Left kidney (tissue), 2 donors: ENCODE measurements around the gene CRELD2. TPM values are rescaled to one million over a fixed set of nuclear protein-coding genes. Genes with fewer than 3 reads are reported as not detected.
A peak's percentile ranks its signal among the peaks of the same experiment; 100 is the strongest.

Experiments
- DNase-seq: peaks from one replicate; pipeline ENCODE4 v3.0.0-alpha.2; 2013
- polyA plus RNA-seq: library from polyadenylated mRNA; unstranded; fragments of 120-200 nt; gene quantifications from one replicate; pipeline ENCODE4 v1.2.1, GENCODE V29; 2013; ENCODE audit not compliant: insufficient read length

Gene CRELD2
- polyA plus RNA-seq, 1 donor: 24.9 TPM

DNA sequence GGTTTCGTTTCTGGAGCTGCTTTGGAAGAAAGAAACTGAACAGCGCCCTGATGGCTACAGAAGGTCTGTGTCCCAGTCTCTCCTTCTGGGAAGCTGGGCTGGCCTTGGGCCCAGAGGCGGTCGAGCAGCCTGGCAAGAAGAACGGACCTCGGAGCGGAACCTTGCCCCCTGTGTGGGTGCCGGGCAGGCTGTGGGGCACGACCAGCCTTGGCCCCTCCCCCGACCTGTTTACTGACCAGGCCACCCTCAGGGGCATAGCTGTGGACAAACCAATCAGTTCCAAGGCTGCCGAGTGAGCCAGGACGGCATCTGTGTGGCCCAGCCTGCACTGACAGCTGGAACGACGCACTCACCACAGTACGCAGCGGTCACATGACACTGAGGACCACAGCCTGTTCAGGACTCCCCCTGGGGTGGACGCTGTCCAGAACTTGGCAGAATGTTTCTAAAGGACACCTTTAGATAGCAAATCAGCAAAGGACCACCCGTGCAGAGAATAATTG lies 49.3 kb downstream of the CRELD2 start:
- DNase-seq: no peak

- DNase-seq: no peak
These were observed 49.9 kb downstream of the CRELD2 start for GRCh38 chr22:49968313-49968830.

- DNase-seq: no peak
These were observed 50.6 kb downstream of the CRELD2 start for GRCh38 chr22:49968831-49969661.

DNA sequence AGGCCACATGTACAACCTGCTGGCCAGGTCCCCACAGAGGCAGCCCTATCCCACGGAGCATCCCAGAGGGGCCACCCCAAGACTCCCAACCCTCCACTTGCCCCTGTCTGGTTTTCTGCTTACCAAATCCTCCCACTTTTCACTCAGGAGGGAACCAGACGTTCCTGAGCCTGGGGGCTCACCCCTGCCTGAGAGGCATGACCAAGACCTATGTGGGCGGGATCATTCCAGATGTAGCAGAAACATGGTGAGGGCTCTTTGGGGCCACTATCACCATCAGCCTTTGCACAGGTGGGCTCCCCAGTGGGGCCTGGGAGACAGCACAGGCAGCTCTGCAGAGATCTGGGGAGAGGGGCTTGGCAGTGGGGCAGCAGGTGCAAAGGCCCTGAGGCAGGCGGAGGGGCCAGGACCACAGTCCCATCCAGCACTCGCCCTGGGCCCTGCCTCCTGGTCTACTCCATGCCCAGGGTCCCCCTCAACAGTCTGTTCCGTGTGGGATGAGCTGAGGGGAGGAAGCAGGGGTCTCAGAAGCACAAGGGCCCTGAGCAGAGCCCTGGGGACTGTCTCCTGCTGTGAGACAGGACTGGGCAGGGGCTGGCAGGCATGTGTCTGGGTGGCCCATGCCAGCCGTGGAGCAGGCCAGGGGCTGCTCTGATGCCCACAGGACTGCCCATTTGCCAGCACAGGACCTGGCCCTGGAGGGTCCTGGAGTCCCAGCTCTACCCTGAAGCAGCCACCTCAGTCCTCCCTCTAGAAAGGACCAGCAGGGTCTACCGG lies 51.5 kb downstream of the CRELD2 start:
- DNase-seq: no peak

DNA sequence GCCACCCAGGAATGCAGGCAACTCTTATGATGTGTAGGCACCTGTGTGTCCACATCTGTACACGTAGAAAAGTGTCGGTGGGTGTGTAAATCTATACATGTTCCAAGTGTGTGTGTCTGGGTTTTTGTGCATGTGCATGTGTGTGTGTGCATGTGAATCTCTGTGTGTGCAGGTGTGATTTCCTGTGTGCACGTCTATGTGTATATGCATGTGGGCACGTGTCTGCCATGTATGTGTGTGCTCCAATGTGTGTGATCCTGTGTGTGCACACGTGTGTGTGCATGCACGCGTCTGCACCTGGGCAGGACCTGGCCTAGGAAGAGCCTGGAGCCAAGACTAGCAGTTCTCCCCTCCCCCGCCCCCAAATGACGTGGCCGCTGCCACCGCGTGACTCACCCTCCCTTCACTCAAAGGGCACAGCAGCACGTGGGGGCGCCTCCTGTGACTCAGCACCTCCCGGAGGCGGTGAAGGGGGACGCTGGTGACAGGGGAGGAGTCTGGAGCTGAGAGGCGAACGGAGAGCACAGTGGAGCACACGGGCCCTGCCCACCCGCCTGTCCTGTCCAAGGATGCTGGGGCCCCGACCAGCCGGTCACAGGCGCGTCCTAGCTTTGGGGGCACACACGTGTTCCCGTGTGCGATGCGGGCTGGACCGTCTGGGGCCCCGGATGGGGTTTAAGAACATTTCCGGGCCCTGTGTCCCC lies 52.2 kb downstream of the CRELD2 start:
- peak; percentile 89 for DNase-seq

GRCh38 chr22:49971232-49972162 lies 53.1 kb downstream of the CRELD2 start:
- DNase-seq: no peak

GRCh38 chr22:49972163-49973017 lies 54.0 kb downstream of the CRELD2 start:
- DNase-seq: no peak

DNA sequence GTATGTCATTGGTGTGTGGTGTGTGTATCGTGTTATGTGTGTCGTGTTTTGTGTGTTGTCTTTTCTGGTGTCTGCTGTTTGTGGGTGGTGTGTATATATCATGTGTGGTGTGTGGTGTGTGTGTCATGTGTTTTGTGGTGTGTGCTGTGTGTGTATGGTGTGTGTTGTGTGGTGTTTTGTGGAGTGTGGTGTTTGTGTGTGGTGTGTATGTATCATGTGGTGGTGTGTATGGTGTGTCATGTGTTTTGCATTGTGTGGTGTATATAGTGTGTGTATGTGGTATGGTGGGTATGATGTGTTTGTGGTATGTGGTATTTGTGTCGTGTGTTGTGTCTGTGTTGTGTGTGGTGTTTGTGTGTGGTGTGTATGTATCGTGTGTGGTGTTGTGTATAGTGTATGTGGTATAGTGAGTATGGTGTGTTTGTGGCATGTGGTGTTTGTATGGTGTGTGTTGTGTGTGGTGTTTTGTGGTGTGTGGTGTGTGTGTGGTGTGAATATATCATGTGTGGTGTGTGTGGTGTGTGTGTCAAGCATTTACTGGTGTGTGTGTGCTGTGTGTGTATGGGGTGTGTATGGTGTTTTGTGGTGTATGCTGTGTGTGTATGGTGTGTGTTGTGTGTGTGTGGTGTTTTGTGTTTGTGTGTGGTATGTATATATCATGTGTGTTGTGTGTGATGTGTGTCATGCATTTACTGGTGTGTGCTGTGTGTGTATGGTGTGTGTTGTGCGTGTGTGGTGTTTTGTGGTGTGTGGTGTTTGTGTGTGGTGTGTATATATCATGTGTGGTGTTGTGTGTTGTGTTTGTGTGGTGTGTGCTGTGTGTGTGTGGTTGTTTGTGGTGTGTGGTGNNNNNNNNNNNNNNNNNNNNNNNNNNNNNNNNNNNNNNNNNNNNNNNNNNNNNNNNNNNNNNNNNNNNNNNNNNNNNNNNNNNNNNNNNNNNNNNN lies 54.9 kb downstream of the CRELD2 start:
- no peak for DNase-seq

DNA sequence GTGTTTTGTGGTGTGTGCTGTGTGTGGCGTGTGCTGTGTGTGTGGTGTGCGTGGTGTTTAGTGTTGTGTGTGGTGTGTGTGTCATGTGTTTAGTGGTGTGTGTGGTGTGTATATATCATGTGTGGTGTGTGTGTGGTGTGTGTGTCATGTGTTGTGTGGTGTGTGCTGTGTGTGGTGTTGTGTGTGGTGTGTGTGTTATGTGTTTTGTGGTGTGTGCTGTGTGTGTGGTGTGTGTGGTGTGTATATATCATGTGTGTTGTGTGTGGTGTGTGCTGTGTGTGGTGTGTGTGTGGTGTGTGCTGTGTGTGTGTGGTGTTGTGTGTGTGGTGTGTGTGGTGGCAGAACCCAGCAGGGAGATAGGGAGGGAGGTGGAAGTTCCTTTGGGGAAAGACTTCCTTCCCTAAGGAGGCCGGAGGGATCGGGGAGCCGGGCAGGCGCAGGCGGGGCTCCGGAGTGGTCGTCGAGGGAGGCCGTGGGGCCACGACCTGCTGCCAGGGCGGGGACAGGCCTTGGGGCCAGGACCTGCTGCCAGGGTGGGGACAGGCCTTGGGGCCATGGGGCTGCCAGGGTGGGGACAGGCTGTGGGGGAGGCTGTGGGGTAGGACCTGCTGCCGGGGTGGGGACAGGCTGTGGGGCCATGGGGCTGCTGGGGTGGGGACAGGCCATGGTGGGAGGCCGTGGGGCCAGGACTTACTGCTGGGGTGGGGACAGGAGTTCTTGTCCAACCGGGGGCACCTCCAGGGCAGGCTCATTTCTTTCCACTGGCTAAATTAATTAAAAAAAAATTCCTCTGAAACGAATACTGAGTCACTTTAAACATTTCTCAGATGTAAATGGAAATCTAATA lies 57.3 kb downstream of the CRELD2 start:
- no peak for DNase-seq

GRCh38 chr22:49976439-49977175 lies 58.2 kb downstream of the CRELD2 start:
- no peak for DNase-seq

Other genes with a start within 250 kb of the CRELD2 start
- gene BRD1, start 90.8 kb upstream of the CRELD2 start, polyA plus RNA-seq: 37.1 TPM
- 18.0 TPM for gene ZBED4, start 64.8 kb upstream of the CRELD2 start, polyA plus RNA-seq
- gene ALG12, start 196 bp upstream of the CRELD2 start, polyA plus RNA-seq: 24.1 TPM
- 12.3 TPM for gene PIM3, start 42.1 kb downstream of the CRELD2 start, polyA plus RNA-seq
- 0.08 TPM for gene IL17REL, start 94.1 kb downstream of the CRELD2 start, polyA plus RNA-seq
- not detected for gene TTLL8, start 139.7 kb downstream of the CRELD2 start, polyA plus RNA-seq
- gene MLC1, start 166.8 kb downstream of the CRELD2 start, polyA plus RNA-seq: 0.88 TPM
- gene MOV10L1, start 171.4 kb downstream of the CRELD2 start, polyA plus RNA-seq: 1.2 TPM